Left forelimb (tissue), 1 donor: ENCODE data around the gene PPME1.

ENCODE experiments used
- DNase-seq: peaks from one replicate; pipeline ENCODE4 v3.0.0-alpha.2; 2018; ENCODE audit warnings: low spot score

The PPME1 gene

GRCh38 chr11:74159642-74160041 lies 11.4 kb upstream of the PPME1 start:
- DNase-seq, result no peak

GRCh38 chr11:74162681-74163467 lies 8.2 kb upstream of the PPME1 start:
- DNase-seq, result no peak

GRCh38 chr11:74168838-74169237 lies 2.3 kb upstream of the PPME1 start:
- DNase-seq, result no peak

DNA sequence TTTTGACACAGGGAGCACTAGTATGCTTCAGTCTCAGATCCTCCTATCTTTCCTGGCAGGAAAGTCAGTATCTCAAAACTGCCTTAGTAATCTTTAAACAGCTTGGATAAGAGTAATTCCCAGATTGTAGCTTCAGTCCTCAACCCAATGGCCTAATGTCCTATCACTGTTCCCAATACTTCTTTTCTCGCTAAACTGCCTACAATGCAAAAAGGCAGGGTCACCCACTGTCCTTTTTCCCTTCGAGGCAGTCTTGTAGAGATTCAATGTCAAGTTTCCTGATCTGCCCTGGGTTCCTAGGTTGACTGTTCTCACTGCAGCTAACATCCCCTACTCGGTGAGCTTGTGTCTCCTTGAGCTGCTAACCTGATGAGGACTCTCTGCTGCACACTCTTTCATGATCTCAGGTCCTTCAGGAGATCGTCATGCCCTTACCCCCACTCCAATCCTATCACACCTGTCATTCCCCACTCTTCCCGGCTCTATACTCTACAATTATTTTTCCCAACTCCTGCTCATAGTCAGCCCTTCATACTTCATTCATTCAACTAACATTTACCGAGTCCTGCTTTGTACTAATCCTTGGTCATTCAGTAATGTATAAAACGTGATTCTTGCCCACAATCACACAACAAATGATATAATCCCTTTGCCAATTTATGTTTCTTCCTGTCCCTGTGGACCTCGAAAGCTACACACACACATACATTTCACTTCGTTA lies 1.2 kb upstream of the PPME1 start:
- DNase-seq, result no peak

DNA sequence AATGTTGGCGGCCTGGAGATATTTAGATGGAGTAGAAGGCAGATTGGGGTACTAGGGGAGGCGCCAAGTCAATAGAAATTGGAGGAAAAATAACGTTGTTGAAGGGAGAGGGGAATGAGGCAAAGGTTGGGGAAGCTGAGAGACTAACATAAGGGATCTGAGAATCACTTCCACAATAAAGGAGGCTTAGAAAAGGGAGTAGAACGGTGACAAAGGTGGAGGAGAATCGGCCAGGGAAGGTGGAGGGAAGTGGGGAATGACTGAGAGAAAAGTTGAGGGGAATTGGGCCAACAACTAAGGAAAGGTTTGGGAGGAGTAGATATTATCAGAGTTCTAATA lies 510 bp downstream of the PPME1 start:
- no peak for DNase-seq

GRCh38 chr11:74171997-74172396 lies 908 bp downstream of the PPME1 start:
- DNase-seq, result no peak

DNA sequence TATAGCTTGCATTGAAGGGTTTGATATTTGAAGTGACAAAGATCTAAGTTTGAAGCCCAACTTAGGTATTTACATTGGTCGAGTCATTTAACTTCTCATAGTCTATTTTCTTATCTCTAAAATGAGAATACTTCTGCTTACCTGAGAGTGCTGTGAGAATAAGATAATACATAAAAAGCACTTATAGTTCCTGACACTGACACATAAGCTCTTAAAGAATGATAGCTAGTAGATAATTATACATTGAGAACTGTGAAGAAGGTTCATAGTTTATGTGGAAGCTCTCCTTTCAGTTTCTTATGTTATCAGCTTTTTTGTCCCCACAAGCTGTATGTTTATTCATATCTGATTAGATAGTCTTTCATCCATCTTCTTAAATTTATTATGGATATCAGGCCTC lies 4.8 kb downstream of the PPME1 start:
- no peak for DNase-seq

GRCh38 chr11:74179234-74180052 lies 8.4 kb downstream of the PPME1 start:
- no peak for DNase-seq

- DNase-seq, result no peak
Observed at GRCh38 chr11:74182635-74183034, 11.5 kb downstream of the PPME1 start.

- no peak for DNase-seq
Observed at GRCh38 chr11:74185285-74185684, 14.2 kb downstream of the PPME1 start.

DNA sequence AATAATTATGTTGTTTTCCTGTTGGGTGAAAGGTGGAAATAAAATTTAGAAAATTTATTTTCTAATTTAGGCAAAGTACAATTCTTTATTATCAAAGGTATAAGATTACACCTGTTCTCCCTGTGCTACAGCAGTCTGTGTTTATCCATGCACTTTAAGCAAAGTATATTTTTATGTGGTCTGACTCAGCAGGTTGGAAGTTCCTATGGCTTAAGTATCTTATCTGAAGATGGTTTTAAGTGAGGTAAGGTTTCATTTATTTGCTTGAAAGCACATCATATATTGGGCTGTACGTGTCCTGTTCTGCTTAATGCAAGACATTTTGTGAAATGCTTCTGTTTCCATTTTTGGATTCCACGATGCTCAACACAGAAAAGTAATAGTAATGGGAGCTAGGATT lies 14.6 kb downstream of the PPME1 start:
- DNase-seq, result no peak

DNA sequence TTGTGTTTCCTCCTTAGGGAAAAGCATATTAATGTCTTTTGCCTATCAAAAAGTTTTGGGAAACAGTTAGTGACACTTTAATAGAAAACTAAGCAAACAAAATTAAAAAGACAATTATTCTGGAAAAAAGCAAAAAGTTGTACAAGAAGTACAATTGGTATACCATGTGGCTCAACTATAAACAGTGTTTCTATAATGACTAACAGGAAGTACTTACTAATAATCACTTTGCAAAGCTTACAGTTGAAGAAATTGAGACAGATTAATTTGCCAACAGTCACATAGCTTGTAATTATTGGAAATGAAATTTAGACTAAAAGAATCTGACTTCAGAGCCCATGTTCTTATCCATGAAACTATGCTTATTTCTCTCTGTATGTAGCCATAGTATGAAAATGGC lies 24.7 kb downstream of the PPME1 start:
- no peak for DNase-seq

DNA sequence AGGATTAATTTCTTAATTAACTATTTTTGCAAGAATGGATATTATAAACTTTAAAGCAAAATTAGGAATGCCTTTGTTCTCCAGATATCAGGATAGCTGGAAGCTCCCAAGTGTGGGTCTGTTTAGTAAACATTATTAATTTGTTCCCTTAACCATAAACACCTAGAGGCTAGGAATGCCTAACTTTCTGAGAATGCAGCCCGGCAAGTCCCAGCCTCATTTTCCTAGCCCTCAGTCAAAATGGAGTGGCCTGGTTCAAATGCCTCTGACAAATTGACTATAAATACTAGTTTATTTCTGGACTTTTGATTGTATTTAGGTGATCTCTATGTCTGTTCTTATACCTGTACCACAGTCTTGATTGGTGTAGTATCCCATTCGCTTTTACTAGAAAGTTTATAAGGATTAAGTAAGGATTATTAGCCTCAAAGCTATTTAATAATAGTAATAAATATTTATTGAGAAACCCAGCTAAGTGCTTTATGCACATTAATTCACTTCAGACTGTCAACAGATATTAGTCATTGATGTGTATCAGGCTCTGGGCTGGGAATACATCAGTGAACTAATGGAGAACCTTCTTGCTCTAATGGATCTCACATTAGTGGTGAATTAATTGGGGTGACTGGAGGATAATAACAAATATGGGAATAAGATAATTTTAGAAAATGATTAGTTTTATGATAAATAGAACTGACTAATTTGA lies 25.8 kb downstream of the PPME1 start:
- no peak for DNase-seq

DNA sequence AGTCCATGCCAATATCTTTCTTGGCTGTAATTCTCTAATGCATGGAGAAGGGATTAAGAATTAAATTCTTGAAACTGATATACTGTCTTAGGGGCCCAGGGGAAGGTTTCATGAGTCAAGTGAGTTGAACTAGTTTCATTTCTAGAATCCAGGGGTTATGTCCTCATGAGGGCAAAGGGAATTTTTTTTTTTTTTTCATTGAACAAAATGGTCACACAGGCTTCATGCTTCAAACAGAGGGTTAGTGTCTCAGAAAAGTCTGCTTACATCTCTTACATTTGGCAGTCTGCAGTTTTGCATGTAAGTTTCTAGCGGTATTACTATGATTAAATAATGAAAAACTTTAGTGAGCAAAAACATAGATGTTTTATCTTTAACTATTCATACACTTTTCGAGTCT lies 32.9 kb downstream of the PPME1 start:
- no peak for DNase-seq

DNA sequence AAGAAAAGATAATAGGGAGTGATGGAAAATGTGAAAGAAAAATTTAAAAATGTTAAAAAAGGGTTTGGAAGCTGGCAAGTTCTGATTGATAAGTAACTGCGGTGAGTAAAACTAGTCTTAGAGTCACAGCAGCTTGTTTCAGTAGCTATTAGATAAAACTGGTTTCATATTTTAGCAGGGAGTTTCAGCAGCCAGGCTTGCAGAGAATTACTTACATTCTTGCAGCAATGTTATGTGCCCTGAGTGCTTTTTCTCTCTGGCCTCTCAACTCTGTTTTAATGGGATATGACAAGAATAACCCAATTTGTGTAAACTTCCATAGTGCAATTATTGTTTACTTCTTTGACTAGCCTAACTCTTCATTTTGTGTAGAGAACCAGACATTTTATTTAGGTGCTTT lies 33.6 kb downstream of the PPME1 start:
- no peak for DNase-seq

DNA sequence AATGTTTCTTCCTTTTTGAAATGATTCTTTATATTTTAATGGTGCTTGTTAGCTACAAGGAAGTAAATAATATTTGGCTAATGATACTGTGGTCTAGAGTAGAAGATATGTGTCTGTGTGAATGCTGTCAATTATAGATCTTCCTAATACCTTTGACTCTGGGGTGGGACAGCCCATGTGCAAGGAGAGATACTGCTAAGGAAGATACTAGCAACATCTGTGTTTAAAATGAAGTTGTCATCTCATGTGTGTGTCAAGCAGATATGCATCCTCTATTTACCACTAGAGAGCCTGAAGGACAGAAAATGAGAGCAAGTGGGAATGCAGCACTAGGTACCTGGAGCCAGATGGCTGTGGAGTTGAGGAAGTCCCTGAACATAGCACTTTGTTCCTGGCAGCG lies 34.1 kb downstream of the PPME1 start:
- no peak for DNase-seq

DNA sequence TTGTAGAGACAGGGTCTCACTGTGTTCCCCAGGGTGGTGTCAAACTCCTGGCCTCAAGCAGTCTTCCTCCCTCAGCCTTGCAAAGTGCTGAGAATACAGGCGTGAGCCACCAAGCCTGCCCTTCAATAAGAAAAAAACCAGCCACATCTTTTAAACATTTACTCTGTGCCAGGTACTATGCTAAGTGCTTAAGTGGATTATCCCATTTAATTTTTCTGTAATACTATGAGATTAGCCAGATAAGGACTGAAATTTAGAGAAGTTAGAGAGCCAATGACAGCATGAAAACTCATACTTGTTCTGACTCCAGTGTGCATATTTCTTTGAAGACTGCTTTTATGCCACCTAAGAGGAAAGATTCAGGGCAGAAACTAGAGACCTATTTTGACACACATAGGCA lies 35.7 kb downstream of the PPME1 start:
- DNase-seq, result no peak

DNA sequence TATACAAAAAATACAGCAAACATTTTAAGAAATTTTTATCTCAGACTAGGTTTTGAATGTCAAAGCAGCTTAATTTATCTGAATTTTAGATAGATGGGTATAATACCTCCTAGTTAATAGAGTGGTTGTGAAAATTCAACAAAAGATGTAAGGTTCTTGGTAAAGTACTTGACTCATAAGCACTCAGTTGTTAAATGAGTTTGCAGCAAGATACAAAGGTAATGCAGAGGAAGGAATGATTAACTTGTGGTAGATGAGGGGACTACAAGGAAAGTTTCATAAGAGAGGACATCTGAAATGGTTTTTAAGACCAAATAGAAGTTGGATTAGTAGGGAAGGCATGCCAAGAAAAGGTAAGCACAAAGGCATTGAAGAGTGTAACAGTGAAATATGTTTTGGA lies 37.4 kb downstream of the PPME1 start:
- DNase-seq, result no peak

GRCh38 chr11:74212533-74212932 lies 41.4 kb downstream of the PPME1 start:
- DNase-seq, result no peak

- no peak for DNase-seq
Observed at GRCh38 chr11:74220376-74220775, 49.3 kb downstream of the PPME1 start.

DNA sequence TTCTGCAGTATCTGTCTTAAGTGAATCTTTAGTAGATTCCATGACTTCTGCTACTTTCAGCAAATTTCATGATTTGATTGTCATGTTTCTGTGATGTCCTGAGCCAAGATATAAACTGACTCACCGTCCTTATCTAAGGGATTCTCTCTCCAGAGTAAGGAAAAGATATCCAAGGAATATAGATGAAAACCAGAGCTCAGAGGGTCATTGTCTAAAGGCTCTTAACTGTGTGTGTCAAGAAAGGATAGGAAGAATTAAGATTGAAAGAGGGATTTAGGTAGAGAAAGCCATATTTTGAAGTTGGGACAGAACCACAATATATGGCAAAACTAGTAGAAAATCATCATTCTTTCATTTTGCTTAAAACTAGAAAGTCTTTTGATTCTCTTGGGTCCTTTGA lies 50.7 kb downstream of the PPME1 start:
- no peak for DNase-seq

- no peak for DNase-seq
Observed at GRCh38 chr11:74225565-74225964, 54.5 kb downstream of the PPME1 start.
